Spleen (tissue), 7 donors: ENCODE results near the gene SLC15A5.

Experiments
- POLR2AphosphoS5 ChIP-seq, 3 donors: sonication (generic); formaldehyde crosslinking; IDR thresholded peaks; one replicate each; pipeline ENCODE4 v1.5.1; 2017; ENCODE audit warnings: antibody characterized with exemption in 3 of 3
- TF ChIP-seq, protein P1 (sequence below), 11 experiments: fragments of 200-600 bp in 7 of 11; fragments of 450-650 bp in 4 of 11; sonication (generic) in 4 of 11; IDR thresholded peaks in 8 of 11; conservative IDR thresholded peaks in 3 of 11; 1 replicate in 7 of 11; 2 replicates in 4 of 11; pipeline versions ENCODE4 v1.4.0 to v1.8.0; 2016 to 2021; ENCODE audit warnings: antibody characterized with exemption in 11 of 11, inconsistent platforms in 4 of 11, mild to moderate bottlenecking in 1 of 11
- donor health status: DM: no; HTN: no; CAD: no; lungs with moderate emphysema.
- donor health status: DM: no; HTN: no; CAD: no.
- donor health status: DM: no; HTN: no; CAD: no.

DNA sequence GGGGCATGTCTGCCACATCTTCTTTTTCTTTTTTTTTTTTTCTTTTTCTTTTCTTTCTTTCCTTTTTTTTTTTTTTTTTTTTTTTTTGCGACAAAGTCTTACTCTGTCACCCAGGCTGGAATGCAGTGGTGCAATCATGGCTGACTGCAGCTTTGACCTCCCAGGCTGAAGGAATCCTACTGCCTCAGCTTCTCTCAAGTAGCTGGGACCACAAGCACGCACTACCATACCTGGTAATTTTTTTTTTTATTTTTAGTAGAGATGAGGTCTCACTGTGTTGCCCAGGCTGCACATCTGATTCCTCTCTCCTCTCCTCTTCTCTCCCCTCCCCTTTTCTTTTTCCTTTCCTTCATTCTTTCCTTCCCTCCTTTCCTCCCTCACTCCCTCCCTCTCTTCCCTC lies 18.5 kb downstream of the SLC15A5 start:
- TF ChIP-seq POLR2AphosphoS5 (IDR thresholded peaks at IDR 0.05), result no peak
- TF ChIP-seq, protein P1, sequence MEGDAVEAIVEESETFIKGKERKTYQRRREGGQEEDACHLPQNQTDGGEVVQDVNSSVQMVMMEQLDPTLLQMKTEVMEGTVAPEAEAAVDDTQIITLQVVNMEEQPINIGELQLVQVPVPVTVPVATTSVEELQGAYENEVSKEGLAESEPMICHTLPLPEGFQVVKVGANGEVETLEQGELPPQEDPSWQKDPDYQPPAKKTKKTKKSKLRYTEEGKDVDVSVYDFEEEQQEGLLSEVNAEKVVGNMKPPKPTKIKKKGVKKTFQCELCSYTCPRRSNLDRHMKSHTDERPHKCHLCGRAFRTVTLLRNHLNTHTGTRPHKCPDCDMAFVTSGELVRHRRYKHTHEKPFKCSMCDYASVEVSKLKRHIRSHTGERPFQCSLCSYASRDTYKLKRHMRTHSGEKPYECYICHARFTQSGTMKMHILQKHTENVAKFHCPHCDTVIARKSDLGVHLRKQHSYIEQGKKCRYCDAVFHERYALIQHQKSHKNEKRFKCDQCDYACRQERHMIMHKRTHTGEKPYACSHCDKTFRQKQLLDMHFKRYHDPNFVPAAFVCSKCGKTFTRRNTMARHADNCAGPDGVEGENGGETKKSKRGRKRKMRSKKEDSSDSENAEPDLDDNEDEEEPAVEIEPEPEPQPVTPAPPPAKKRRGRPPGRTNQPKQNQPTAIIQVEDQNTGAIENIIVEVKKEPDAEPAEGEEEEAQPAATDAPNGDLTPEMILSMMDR (IDR thresholded peaks at IDR 0.05 in 8 of 11, conservative IDR thresholded peaks at IDR 0.05 in 3 of 11), result no peak
